Left ventricle myocardium inferior (tissue), 1 donor: ENCODE measurements around the gene CALCOCO1. TPM values are rescaled to one million over a fixed set of nuclear protein-coding genes. Genes with fewer than 3 reads are reported as not detected.
"Not testable (repeated sequence)": the region's sequence is repeated elsewhere in the genome, so short reads cannot be mapped to it uniquely, and the experiment has no call there.

ENCODE experiments used
- DNase-seq: peaks from one replicate; pipeline ENCODE4 v3.0.0-alpha.2; 2020
- H3K27ac ChIP-seq: fragments of 200-600 bp; replicated peaks from 2 replicates; pipeline ENCODE4 v1.8.0; 2021
- H3K27me3 ChIP-seq: fragments of 200-600 bp; 2 replicates; pipeline ENCODE4 v1.8.0; 2021; ENCODE audit warnings: low read depth
- H3K36me3 ChIP-seq: fragments of 200-600 bp; 2 replicates; pipeline ENCODE4 v1.8.0; 2021
- H3K4me1 ChIP-seq: fragments of 200-600 bp; 2 replicates; pipeline ENCODE4 v1.8.0; 2021
- H3K4me3 ChIP-seq: fragments of 200-600 bp; 2 replicates; pipeline ENCODE4 v1.8.0; 2021; ENCODE audit warnings: mild to moderate bottlenecking, moderate library complexity
- H3K9me3 ChIP-seq: fragments of 200-600 bp; replicated peaks from 2 replicates; pipeline ENCODE4 v1.8.0; 2021
- intact Hi-C: fragments of 100-400 bp; cut with micrococcal nuclease; formaldehyde crosslinking; loops from one replicate; pipeline ENCODE4 v1.11.0; 2022
- total RNA-seq: library from RNA; stranded (reverse); fragmentation: NEBNext Ultra II Directional; extraction: Animal tissue kit (Norgen Biotek cat#: 25700); gene quantifications from one replicate; pipeline ENCODE4 v1.2.1, GENCODE V29; 2021
- TF ChIP-seq, protein P1 (sequence below): fragments of 200-600 bp; IDR thresholded peaks from 2 replicates; pipeline ENCODE4 v1.8.0; 2021; ENCODE audit warnings: antibody characterized with exemption, mild to moderate bottlenecking, borderline replicate concordance
- donor health status: DM: no; HTN: yes; CAD: no; lungs with severe emphysema.

CALCOCO1 gene
- total RNA-seq, 1 donor from 2014 or later: 201 TPM

- no peak overlapping the region for H3K27ac ChIP-seq
- intact Hi-C loops: no loop called here
- H3K36me3 ChIP-seq: no peaks in the 10 kb centered on the region
- DNase-seq: no peak
- H3K4me1 ChIP-seq: no peaks in the 10 kb centered on the region
- H3K27me3 ChIP-seq: no peaks in the 10 kb centered on the region
- TF ChIP-seq, protein P1, sequence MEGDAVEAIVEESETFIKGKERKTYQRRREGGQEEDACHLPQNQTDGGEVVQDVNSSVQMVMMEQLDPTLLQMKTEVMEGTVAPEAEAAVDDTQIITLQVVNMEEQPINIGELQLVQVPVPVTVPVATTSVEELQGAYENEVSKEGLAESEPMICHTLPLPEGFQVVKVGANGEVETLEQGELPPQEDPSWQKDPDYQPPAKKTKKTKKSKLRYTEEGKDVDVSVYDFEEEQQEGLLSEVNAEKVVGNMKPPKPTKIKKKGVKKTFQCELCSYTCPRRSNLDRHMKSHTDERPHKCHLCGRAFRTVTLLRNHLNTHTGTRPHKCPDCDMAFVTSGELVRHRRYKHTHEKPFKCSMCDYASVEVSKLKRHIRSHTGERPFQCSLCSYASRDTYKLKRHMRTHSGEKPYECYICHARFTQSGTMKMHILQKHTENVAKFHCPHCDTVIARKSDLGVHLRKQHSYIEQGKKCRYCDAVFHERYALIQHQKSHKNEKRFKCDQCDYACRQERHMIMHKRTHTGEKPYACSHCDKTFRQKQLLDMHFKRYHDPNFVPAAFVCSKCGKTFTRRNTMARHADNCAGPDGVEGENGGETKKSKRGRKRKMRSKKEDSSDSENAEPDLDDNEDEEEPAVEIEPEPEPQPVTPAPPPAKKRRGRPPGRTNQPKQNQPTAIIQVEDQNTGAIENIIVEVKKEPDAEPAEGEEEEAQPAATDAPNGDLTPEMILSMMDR: no peak
- no peaks in the 10 kb centered on the region for H3K9me3 ChIP-seq
- H3K4me3 ChIP-seq: no peak overlapping the region
These were observed 42.5 kb downstream of the CALCOCO1 start for GRCh38 chr12:53684654-53685220.

GRCh38 chr12:53683983-53684382 is 43.3 kb downstream of the CALCOCO1 start:
- Histone ChIP-seq H3K27ac (no peak overlapping the region), H3K36me3 (no peaks in the 10 kb centered on the region), H3K27me3 (no peaks in the 10 kb centered on the region), H3K4me1 (no peaks in the 10 kb centered on the region), H3K4me3 (no peak overlapping the region), H3K9me3 (no peaks in the 10 kb centered on the region)
- DNase-seq: no peak
- TF ChIP-seq, protein P1: no peak
- intact Hi-C loops: no loop called here

- intact Hi-C loops: no loop called here
- Histone ChIP-seq H3K27me3 (no peaks in the 10 kb centered on the region), H3K27ac (no peak overlapping the region), H3K4me1 (no peaks in the 10 kb centered on the region), H3K36me3 (no peaks in the 10 kb centered on the region), H3K9me3 (no peaks in the 10 kb centered on the region), H3K4me3 (no peak overlapping the region)
- TF ChIP-seq, protein P1: no peak
- no peak for DNase-seq
These were observed 43.8 kb downstream of the CALCOCO1 start for GRCh38 chr12:53683494-53683893.

DNA sequence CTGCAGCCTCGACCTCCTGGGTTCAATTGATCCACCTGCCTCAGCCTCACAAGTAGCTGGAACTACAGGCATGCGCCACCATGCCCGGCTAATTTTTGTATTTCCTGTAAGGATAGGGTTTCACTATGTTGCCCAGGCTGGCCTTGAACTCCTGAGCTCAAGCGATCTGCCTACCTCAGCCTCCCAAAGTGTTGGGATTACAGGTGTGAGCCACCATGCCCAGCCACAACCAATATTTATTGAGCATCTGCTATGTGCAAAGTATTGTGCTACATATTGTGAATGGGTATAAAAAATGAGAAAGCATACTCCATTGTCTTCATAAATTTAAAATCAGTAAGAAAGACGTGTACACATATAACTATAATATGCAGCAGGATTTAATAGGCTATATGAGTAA is 47.2 kb downstream of the CALCOCO1 start:
- H3K36me3 ChIP-seq, H3K27ac ChIP-seq, intact Hi-C loops, H3K4me3 ChIP-seq, H3K9me3 ChIP-seq, H3K27me3 ChIP-seq, DNase-seq: not testable (repeated sequence)
- peaks cover 26% of the 10 kb centered on the region for H3K4me1 ChIP-seq

DNA sequence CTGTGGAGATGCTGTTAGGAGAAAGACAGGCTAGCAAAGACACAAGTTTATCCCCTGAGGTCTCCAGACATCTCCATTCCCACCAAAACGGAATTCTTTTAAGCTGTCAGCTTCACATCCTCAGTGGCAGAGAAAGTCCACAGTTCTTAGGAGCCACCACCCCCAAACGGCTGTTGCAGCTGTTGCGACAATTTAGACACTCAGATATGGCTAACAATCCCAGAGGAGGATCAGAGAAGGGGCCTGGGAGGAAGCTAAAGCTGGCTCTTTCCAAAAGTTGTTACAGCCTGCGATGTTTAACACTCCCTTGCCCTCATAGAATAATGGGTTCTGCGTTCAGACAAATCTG is 49.5 kb downstream of the CALCOCO1 start:
- intact Hi-C loops: loop anchor here (10.0 kb wide), 1 partner anchor 53 kb away; the partner anchor contains the start of gene ATF7
- peak overlapping the region; percentile 88 for H3K4me3 ChIP-seq
- no peaks in the 10 kb centered on the region for H3K27me3 ChIP-seq

More for the DNA sequence above, 49.5 kb downstream of the CALCOCO1 start:
- Histone ChIP-seq H3K9me3 (no peaks in the 10 kb centered on the region), H3K4me1 (peaks cover 43% of the 10 kb centered on the region), H3K27ac (peak overlapping the region; percentile 90), H3K36me3 (peaks cover 15% of the 10 kb centered on the region)
- TF ChIP-seq, protein P1: no peak
- no peak for DNase-seq
